ENCODE results near the gene NUP214. TPM values are rescaled to one million over a fixed set of nuclear protein-coding genes. Genes with fewer than 3 reads are reported as not detected.
"Not testable (repeated sequence)": the region's sequence is repeated elsewhere in the genome, so short reads cannot be mapped to it uniquely, and the experiment has no call there.

NUP214 gene
- total RNA-seq, 1 experiment from 2014 or later: 5.2 TPM

- DNase-seq: no peak
- Histone ChIP-seq H3K36me3 (no peaks in the 10 kb centered on the region), H3K27me3 (no peaks in the 10 kb centered on the region; the same call in 1 of the 2 replicates), H3K9me3 (no peaks in the 10 kb centered on the region; the same call in 1 of the 2 replicates), H3K4me3 (no peak overlapping the region)
Measured at GRCh38 chr9:131246618-131247017, 121.2 kb downstream of the NUP214 start.

GRCh38 chr9:131252120-131252519 is 126.7 kb downstream of the NUP214 start:
- no peak for DNase-seq
- Histone ChIP-seq H3K36me3 (no peaks in the 10 kb centered on the region), H3K27me3 (no peaks in the 10 kb centered on the region; the same call in 1 of the 2 replicates), H3K4me3 (no peak overlapping the region), H3K9me3 (no peaks in the 10 kb centered on the region)

- Histone ChIP-seq H3K27me3 (no peaks in the 10 kb centered on the region), H3K4me3 (no peak overlapping the region), H3K36me3 (no peaks in the 10 kb centered on the region), H3K9me3 (no peaks in the 10 kb centered on the region)
- DNase-seq: no peak
Measured at GRCh38 chr9:131253891-131254491, 128.6 kb downstream of the NUP214 start.

GRCh38 chr9:131254626-131255025 is 129.2 kb downstream of the NUP214 start:
- DNase-seq: no peak
- Histone ChIP-seq H3K4me3 (no peak overlapping the region), H3K9me3 (no peaks in the 10 kb centered on the region), H3K36me3 (no peaks in the 10 kb centered on the region), H3K27me3 (no peaks in the 10 kb centered on the region)

- H3K9me3 ChIP-seq: no peaks in the 10 kb centered on the region
- no peak overlapping the region for H3K4me3 ChIP-seq
- no peaks in the 10 kb centered on the region for H3K36me3 ChIP-seq
- no peak for DNase-seq
- no peaks in the 10 kb centered on the region for H3K27me3 ChIP-seq
Measured at GRCh38 chr9:131255676-131256197, 130.4 kb downstream of the NUP214 start.

GRCh38 chr9:131257266-131258025 is 132.1 kb downstream of the NUP214 start:
- H3K36me3 ChIP-seq: no peaks in the 10 kb centered on the region
- no peaks in the 10 kb centered on the region for H3K9me3 ChIP-seq
- no peak for DNase-seq
- H3K27me3 ChIP-seq: no peaks in the 10 kb centered on the region
- no peak overlapping the region for H3K4me3 ChIP-seq

GRCh38 chr9:131258186-131258585 is 132.8 kb downstream of the NUP214 start:
- Histone ChIP-seq H3K4me3 (no peak overlapping the region), H3K9me3 (no peaks in the 10 kb centered on the region), H3K27me3 (no peaks in the 10 kb centered on the region), H3K36me3 (no peaks in the 10 kb centered on the region)
- no peak for DNase-seq

- DNase-seq: no peak
- H3K36me3 ChIP-seq: no peaks in the 10 kb centered on the region
- H3K27me3 ChIP-seq: no peaks in the 10 kb centered on the region
- no peak overlapping the region for H3K4me3 ChIP-seq
- H3K9me3 ChIP-seq: no peaks in the 10 kb centered on the region
Measured at GRCh38 chr9:131258698-131259431, 133.5 kb downstream of the NUP214 start.

- Histone ChIP-seq H3K4me3 (no peak overlapping the region), H3K9me3 (no peaks in the 10 kb centered on the region), H3K36me3 (no peaks in the 10 kb centered on the region), H3K27me3 (no peaks in the 10 kb centered on the region)
- DNase-seq: no peak
Measured at GRCh38 chr9:131259432-131259898, 134.1 kb downstream of the NUP214 start.

- Histone ChIP-seq H3K27me3 (no peaks in the 10 kb centered on the region), H3K4me3 (no peak overlapping the region), H3K36me3 (no peaks in the 10 kb centered on the region), H3K9me3 (no peaks in the 10 kb centered on the region)
- DNase-seq: no peak
Measured at GRCh38 chr9:131259916-131260597, 134.7 kb downstream of the NUP214 start.

- no peaks in the 10 kb centered on the region for H3K27me3 ChIP-seq
- no peaks in the 10 kb centered on the region for H3K9me3 ChIP-seq
- no peak for DNase-seq
- H3K36me3 ChIP-seq: no peaks in the 10 kb centered on the region
- no peak overlapping the region for H3K4me3 ChIP-seq
Measured at GRCh38 chr9:131260751-131261452, 135.5 kb downstream of the NUP214 start.

- no peak for DNase-seq
- H3K36me3 ChIP-seq: no peaks in the 10 kb centered on the region
- no peaks in the 10 kb centered on the region for H3K27me3 ChIP-seq
- H3K9me3 ChIP-seq: no peaks in the 10 kb centered on the region
- H3K4me3 ChIP-seq: no peak overlapping the region
Measured at GRCh38 chr9:131262327-131263032, 137.1 kb downstream of the NUP214 start.

GRCh38 chr9:131263033-131263343 is 137.6 kb downstream of the NUP214 start:
- H3K27me3 ChIP-seq: not testable (repeated sequence)

GRCh38 chr9:131263701-131264100 is 138.3 kb downstream of the NUP214 start:
- Histone ChIP-seq H3K36me3 (no peaks in the 10 kb centered on the region), H3K9me3 (no peaks in the 10 kb centered on the region), H3K4me3 (no peak overlapping the region), H3K27me3 (no peaks in the 10 kb centered on the region)
- DNase-seq: no peak

More at GRCh38 chr9:131263033-131263343, 137.6 kb downstream of the NUP214 start:
- H3K36me3 ChIP-seq, H3K9me3 ChIP-seq, H3K4me3 ChIP-seq, DNase-seq: not testable (repeated sequence)

GRCh38 chr9:131264231-131264630 is 138.8 kb downstream of the NUP214 start:
- H3K27me3 ChIP-seq: no peaks in the 10 kb centered on the region
- H3K9me3 ChIP-seq: no peaks in the 10 kb centered on the region
- DNase-seq: no peak
- no peak overlapping the region for H3K4me3 ChIP-seq
- no peaks in the 10 kb centered on the region for H3K36me3 ChIP-seq
